OCI-LY1 (cell line): ENCODE data around the gene AUH.

Experiments
- EZH2 ChIP-seq: fragments of 200-600 bp; sonication (generic), shearing (Covaris generic); IDR thresholded peaks from 2 replicates; pipeline ENCODE4 v1.8.0; 2017; ENCODE audit warnings: borderline replicate concordance, mixed run types, mild to moderate bottlenecking, antibody characterized with exemption, low read length, moderate library complexity, mixed read lengths
- TF ChIP-seq, protein P1 (sequence below): fragments of 200-600 bp; sonication (generic), shearing (Covaris generic); IDR thresholded peaks from 2 replicates; pipeline ENCODE4 v1.5.1; 2017; ENCODE audit warnings: mild to moderate bottlenecking, antibody characterized with exemption, low read length, moderate library complexity, mixed read lengths

DNA sequence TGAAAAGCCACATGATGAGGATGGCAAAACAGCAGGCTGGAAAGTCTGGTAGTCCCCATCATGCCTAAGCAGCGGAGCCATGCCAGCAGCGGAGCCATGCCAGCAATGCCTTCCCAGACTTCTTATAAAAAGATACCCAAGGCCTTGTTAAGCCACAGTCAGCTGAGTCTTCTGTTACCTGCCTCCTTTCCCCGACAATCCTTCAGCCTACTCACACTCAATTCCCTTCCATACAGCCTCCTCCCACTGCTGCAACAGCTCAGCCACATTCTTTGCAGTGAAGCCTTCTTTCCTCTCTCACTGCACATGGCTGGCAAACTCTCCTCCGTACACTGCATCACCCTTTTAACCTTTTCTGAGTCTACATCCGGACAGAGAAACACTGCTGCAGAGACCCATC, 114.9 kb downstream of the AUH start:
- TF ChIP-seq, protein P1, sequence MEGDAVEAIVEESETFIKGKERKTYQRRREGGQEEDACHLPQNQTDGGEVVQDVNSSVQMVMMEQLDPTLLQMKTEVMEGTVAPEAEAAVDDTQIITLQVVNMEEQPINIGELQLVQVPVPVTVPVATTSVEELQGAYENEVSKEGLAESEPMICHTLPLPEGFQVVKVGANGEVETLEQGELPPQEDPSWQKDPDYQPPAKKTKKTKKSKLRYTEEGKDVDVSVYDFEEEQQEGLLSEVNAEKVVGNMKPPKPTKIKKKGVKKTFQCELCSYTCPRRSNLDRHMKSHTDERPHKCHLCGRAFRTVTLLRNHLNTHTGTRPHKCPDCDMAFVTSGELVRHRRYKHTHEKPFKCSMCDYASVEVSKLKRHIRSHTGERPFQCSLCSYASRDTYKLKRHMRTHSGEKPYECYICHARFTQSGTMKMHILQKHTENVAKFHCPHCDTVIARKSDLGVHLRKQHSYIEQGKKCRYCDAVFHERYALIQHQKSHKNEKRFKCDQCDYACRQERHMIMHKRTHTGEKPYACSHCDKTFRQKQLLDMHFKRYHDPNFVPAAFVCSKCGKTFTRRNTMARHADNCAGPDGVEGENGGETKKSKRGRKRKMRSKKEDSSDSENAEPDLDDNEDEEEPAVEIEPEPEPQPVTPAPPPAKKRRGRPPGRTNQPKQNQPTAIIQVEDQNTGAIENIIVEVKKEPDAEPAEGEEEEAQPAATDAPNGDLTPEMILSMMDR = no peak
- TF ChIP-seq EZH2 = no peak
